Eye (tissue), 1 donor: Measurements from ENCODE around the gene RAI1.

Source experiments
- DNase-seq: peaks from one replicate; pipeline ENCODE4 v3.0.0-alpha.2; 2015

The RAI1 gene

DNA sequence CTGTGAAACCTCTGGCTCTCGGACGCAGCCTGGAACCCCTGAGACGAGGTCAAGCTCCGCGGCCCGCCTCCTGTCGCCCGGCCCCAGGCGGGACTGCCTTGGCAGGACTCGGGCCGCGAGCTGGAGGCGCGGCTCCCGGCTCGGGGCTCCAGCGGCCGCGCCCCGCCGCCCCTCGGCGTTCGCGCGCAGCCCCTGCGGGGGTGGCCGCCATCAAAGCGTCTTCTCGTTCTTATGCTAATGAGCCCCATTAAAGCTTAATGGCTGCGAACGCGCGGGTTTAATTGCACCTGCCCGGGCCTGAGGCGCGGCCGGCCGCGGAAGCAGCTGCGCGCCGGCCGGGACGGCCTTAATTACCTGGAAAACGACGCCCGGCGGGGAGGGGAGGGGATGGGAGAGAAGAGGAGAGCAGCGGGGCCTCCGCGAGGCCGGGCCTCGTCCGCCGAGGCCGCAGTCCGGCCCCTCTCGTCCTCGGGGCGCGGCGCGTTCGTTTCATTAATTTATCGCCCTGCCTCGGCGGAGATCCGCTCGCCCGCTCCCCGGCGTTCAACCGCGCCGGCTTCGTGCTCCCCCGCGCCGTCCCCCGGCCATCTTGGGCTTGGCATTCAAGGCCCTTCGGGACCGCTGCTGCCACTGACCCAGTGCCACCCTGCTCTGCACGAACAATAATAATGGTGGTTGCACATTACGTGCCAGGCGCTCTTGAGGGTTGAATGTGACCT lies 19.2 kb downstream of the RAI1 start:
- peak; percentile 77 for DNase-seq

DNA sequence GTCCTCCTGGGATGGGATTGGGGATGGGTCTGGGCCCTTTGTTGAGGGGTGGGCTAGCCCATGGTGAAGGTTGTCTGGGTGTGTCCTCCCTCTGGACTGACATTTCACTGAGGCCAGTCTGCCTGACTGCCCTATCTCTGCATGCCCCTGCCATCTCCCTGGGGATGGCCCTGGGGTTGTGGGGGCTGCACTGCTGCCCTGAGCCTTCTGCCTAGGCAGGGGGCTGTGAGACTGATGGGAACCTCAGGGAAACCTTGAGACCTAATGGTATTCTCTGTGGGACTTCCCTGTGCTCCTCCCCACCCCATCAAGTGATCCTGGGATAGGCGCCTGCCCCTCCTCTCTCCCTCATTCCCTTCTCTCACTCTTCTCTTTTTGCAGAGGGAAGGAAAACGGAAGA lies 19.9 kb downstream of the RAI1 start:
- no peak for DNase-seq

- no peak for DNase-seq
These were observed 20.4 kb downstream of the RAI1 start for GRCh38 chr17:17701658-17702057.

DNA sequence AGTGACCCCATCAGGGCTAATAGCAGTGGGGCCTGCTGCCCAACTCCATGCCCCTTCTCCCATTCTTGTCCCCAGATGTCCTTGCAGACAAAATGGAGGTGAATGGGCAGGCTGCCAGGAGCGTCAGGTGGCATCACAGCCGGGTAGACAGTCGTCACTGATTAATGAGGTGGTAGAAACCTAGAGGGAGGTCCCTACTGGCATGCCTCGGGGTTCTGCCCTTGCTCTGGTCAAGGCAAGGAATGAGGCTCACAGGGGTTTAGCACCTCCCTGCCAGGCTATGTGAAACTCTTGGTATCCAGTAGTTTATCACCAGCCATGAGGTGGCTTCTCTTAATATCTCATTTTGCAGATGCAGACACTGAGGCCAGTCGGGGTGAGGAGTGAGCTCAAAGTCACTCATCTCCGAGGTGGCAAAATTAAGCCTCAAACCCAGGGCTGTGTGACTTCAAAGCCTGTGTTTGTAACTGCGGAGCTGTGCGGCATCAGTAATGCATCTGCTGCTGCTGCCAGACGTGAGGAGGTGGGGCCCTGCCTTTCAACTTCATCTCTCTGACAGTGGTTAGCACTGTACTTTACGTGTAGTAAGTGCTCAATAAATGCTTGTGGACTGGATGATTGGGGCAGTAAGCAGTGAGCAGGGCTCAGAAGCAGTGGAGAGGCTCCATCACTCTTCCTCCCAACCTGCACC lies 21.3 kb downstream of the RAI1 start:
- DNase-seq: no peak

DNA sequence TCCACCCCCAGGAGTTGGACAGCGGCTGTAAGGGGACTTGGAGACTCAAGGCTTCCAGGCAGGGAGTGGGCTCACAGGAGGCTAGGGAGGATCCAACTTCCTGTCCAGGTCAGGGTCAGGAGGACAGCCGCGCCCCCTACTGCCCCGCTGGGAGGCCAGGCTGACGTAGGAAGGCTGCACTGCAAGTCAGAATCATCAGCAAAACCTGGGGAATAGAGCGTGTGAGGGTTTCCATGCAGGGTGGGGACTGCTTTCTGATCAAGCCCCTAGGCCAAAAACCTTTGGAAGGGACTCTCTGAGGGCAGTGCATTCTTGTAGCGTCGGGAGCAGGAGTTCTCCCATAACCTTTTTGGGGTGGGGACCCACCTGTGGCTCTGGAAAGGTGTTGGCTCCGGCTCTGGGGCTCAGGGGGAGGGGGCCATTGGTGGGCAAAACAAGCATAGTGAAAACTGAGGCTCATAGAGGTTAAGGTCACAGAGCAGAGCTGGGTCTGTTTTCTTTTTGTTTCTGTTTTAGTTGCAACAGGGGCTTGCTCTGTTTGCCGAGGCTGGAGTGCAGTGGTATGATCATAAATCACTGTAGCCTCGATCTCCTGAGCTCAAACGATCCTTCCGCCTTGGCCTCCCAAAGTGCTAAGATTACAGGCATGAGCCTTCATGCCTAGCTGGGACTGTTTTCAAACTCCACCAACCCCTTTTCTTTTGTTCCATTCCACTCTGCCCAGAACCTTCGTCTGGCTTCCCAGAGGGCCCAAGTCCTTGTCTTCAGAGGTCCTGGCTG lies 22.1 kb downstream of the RAI1 start:
- no peak for DNase-seq

DNA sequence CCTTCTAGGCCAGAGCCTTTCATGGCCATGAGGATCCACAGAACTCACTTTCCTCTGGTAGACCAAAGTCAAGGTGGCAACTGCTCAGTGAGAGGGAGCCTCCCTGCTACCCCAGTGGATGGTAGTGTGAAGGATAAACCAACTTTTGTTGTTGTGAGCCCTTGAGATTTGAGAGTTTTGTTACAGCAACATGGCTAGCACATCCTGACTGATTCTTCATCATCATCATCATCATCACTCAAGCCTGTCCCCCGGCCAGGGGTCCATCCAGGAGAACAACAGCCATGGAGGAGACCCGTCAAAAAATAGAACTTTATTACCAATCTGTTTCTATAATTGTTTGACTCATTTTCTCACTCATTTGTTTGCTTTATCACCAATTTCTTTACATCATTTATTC lies 23.7 kb downstream of the RAI1 start:
- no peak for DNase-seq

GRCh38 chr17:17706140-17707060 lies 25.1 kb downstream of the RAI1 start:
- no peak for DNase-seq

- DNase-seq: no peak
These were observed 27.0 kb downstream of the RAI1 start for GRCh38 chr17:17708295-17708694.

DNA sequence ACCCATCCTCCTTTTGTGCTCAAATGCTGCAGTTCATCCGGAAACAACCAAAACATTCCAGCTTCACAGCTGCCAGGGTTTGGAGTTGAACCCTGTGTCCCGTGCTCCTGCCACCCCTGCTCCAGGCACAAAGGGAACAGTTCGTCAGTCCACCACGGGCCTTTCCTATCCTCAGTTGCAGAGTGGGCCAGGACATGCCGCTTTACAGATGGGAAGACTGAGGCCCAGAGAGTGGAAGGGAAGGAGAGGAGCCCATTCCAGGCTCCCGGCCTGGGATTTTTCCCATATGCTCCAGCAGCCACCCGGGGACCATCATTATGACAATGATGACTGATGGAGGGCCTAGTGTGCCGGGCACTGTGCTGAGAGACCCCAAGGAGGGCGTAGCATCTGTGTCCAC lies 27.6 kb downstream of the RAI1 start:
- DNase-seq: no peak

DNA sequence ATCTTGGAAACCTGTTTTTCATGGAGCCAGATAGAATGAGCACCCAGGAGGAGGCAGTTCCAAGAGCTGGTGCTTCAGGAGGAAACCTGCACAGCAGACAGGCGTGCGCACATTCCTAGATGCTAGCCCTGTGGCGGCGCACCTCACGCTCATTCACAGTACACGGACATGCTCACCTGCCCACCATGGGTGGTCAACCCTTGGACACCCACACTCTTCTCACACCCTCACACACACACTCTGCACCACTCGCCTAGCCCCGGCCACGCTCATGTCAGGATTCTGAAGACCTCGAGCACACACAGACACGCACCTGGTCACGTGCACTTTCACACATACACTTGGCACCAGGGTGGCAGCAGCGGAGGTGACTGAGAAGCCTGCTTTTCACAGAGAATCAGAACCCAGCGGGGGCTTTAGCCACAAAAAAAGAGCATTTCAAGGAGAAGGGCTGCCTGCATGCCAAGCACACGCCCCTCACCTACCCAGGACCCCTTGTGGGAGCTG lies 28.6 kb downstream of the RAI1 start:
- DNase-seq: peak; percentile 5

DNA sequence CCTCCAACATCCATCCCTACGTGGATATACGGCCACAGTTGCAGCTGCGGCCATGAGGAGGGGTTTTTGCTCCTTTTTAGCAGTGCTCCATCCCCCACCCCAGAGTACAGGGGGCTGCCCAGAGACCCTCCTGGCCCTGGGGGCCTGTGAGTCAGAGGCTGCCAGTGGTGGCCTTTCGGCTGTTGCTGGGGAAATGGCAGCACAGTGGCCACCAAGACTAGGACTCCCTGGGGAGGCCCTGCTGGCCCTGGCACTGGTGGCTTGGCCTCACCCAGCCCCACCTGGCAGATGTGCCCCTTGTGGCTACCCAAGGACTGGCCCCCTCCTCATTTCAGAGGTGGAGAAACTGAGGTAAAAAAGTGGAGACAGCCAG lies 29.1 kb downstream of the RAI1 start:
- peak; percentile 3 for DNase-seq

GRCh38 chr17:17710728-17711541 lies 29.7 kb downstream of the RAI1 start:
- peak; percentile 81 for DNase-seq

DNA sequence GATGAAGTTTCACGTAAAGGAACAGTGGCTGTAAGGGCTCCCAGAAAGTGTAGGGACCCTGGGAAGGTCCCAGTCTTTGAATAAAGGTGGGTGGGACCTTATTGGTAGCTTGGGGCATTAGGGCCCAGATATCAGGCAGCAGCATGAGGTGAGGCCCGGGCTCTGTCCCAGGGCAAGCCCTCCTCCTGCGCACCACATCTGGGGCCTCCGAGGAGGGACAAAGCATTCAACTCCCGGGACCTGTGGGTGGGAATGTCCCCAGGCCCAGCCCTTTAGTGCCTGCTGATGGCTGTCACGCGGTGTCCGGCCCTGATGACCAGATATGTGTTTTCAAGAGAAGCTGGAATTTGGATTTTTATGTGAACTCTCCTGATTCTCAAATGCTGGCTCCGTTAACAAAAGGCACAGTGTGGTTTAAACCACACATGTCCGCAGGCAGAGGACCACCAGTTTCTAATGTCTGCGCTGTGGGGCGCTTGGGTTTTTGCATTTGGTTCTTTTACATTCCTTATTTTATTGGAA lies 30.4 kb downstream of the RAI1 start:
- DNase-seq: peak; percentile 44

GRCh38 chr17:17712268-17712924 lies 31.1 kb downstream of the RAI1 start:
- peak; percentile 13 for DNase-seq

DNA sequence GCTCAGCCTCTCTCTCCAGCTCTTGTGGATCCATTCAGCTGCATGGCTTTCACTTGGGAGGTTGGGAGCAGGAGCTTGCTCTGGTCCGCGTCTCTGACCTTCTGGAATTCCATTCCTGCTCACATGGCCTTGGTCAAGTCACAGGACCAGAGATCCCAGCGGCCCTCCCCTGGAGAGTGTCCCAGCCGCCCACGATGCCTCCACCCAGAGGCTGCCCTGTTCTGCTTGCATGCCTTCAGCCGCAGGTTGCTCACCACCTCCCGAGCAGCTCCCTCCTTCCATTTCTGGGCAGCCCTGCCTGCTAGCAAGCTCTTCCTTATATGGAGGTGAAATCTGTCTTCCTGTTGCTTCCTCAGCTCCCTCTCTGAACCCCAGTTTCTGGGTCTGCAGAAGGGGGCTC lies 32.6 kb downstream of the RAI1 start:
- DNase-seq: no peak

DNA sequence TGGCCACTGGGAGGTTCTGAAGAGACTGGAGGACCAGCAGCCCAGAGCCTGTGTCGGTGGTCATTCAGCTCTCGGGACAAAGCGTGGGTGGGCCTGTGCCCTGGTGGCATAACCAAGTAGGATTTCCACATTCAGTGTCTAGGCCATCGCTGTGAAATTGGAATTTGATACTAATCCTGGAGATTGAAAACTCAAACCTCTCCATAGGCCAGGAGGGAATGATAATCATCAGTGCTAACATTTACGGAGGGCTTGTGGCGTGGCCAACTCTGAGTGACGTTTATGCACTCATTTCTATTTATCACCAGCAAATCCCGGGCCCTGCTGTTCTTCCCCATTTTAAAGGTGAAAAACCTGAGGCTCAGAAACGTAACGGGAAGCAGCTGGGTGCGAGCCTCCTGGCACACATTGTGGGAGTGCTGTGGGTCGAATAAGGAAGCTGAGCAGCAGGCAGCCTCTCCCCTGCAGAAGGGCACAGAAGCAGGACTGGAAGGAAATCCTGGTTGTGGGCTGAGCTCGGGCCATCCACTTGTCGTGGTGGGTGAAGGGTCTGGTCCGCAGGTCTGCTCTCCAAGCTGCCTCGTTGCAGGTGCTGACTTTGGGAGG lies 33.1 kb downstream of the RAI1 start:
- no peak for DNase-seq

GRCh38 chr17:17714879-17715278 lies 33.6 kb downstream of the RAI1 start:
- no peak for DNase-seq

DNA sequence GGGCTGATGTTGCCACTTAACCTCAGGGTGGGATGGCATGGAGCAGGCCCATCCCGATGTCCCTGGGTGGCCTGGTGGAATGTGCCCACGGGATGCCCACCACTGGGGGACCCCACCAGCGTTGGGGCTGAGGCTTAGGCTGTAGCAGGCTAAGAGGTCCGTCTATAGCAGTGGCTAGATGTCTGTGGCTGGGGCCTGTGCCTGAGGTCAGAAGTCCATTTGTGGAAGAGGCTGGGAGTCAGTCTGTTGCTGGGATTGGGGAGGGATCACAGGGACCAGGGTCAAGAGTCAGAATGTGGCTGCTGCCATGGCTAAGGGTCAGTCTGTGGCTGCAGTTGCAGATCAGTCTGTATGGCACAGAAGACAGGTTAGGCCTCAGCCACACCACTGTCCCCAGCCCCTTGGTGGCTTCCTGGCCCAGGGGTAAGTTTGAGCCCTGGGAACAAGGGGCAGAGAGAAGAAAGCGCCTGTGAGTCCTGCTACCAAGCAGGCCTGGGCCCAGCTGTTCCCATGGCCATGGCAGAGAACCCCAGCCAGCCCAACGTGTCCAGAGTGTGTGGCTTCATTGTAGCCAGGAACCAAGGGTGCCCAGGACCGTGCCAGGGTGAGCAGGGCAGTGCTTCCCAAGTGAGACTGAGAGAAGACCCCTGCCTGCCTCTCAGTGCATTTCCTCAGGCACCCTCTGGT lies 35.7 kb downstream of the RAI1 start:
- no peak for DNase-seq

DNA sequence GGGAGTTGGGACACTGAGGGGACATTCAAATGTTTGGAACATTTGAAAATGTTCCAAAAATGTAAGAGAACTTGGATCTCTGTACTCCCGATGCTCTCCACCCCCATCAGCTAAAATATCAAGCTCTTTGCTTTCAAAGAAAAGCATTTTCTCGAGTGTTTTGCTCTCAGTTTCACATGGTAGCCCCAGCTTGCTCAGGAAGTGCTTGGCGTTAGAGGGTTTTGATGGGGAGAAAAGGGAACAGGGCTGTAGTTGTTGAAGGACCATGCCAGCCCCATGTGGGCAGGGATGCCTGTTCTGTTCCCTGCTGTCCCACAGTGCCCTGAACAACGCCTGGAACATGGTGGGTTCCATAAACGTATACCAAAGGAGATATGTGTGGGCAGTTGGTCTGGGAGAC lies 37.0 kb downstream of the RAI1 start:
- DNase-seq: no peak
